HG03565 (cell line): ENCODE results near the gene ADPRHL1.
"Not testable (repeated sequence)": the region's sequence is repeated elsewhere in the genome, so short reads cannot be mapped to it uniquely, and the experiment has no call there.

Source experiments
- ATAC-seq: cut with Tn5 transposase; IDR thresholded peaks from one replicate; pipeline ENCODE4 v1.9.1; 2021; ENCODE audit warnings: mild to moderate bottlenecking, moderate library complexity; ENCODE audit not compliant: unreplicated experiment

The ADPRHL1 gene

DNA sequence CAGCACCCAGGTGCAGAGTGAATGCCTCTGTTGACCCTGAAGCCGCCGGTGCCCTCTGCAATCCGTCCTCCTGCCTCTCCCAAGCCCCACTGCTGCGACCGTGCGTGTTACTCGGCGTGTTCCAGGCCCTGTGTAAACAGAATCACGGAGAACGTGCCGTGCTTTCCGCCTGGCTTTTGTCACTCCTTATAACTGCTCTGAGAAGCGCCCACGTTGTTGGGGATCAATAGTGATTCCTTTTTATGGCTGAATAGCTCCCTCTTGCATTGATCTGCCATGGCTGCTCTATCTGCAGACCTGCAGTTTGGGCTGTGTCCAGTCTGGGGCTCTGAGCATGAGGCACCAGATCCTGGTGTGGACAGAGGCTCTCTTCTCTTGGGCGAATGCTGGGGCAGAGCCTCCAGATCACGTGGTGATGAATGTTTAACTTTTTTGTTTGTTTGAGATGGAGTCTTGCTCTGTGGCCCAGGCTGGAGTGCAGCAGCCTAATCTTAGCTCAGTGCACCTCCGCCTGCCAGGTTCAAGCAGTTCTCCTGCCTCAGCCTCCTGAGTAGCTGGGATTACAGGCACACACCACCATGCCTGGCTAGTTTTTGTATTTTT, 15.8 kb downstream of the ADPRHL1 start:
- ATAC-seq: no peak

DNA sequence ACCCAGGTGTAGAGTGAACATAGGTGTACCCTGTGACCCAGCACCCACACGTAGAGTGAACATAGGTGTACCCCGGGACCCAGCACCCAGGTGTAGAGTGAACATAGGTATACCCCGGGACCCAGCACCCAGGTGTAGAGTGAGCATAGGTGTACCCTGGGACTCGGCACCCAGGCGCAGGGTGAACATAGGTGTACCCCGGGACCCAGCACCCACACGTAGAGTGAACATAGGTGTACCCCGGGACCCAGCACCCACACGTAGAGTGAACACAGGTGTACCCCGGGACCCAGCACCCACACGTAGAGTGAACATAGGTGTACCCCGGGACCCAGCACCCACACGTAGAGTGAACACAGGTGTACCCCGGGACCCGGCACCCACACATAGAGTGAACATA, 16.4 kb downstream of the ADPRHL1 start:
- ATAC-seq: not testable (repeated sequence)

DNA sequence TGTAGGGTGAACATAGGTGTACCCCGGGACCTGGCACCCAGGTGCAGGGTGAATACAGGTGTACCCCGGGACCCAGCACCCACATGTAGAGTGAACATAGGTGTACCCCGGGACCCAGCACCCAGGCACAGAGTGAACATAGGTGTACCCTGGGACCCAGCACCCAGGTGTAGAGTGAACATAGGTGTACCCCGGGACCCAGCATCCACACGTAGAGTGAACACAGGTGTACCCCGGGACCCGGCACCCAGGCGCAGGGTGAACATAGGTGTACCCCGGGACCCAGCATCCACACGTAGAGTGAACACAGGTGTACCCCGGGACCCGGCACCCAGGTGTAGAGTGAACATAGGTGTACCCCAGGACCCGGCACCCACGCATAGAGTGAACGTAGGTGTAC, 17.4 kb downstream of the ADPRHL1 start:
- ATAC-seq: not testable (repeated sequence)

DNA sequence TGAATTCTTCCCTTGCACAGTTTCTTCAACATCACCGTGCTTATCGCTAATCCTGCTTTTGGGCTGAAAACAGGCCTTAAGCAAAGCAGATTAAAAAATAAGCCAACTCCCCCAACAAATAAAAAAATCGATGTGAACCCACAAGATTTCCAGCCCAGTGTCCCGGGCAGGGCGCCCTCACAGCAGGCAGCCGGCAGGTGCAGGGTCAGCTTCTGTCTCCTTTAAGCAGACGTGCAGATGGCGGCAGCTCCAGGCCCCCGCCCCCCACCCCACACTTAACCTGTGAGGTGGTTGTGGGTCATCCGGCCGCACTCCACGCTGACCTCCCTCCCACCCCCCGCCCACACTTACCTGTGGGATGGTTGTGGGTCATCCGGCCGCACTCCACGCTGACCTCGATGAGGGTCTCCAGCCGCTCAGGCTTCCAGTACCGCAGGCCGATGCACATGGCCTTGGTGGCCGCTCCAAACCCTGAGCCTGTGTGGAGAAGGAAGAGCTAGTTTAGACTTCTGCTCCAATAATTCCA, 19.8 kb downstream of the ADPRHL1 start:
- no peak for ATAC-seq

DNA sequence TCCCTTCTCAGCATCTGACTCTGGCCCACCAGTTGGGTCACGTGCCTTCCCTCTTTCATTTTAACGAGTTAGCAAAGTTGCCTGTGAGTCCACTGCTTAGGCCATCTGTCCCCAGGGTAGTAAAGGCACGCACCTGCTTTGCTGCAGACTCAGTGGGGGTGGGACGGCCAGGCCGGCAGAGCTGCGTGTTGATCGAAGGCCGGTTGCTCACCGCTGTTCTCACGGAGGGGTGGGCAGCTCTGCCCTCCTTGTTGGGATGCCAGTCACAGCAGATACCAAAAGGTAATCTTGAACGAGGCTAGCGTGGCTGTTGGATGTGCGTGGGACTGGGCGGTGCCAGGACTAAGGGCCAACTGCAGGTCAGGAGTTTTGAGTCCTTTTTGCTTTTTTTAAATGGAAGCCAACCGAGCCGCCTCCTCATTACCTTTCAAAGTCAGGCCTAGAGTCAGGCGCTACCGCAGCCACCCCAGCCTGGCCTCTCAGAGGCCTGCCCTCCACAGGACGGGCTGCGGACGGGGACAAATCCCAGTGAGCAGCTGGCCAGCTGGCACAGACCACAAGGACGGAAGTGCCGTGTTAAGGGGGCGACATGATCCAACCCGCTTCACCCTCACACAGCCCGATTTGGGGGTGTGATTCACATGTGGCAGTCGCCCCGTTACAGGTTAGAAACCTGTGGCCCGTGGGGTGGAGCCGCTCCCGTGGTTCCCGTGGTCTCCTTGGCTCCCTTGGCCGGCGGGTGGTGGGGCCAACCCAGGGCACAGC, 20.6 kb downstream of the ADPRHL1 start:
- ATAC-seq: no peak

DNA sequence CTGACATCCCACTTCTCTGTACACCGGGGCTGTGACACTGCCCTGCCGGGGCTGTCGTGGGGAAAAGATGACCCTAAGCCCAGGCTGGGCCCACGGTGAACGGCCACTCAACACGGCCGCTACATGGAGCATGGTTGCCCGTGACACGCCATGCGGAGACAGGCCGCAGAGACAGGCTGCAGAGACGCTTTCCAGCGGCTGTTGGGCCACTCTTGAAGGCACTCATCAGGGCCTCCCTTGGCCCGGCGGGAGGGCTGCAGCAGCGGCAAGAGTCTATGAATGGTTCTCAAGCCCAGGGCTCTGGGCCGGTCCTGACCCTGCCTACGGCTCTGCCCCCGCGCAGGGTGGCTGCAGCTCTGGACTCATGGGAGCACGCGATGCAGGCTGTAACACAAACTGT, 22.1 kb downstream of the ADPRHL1 start:
- ATAC-seq: no peak

DNA sequence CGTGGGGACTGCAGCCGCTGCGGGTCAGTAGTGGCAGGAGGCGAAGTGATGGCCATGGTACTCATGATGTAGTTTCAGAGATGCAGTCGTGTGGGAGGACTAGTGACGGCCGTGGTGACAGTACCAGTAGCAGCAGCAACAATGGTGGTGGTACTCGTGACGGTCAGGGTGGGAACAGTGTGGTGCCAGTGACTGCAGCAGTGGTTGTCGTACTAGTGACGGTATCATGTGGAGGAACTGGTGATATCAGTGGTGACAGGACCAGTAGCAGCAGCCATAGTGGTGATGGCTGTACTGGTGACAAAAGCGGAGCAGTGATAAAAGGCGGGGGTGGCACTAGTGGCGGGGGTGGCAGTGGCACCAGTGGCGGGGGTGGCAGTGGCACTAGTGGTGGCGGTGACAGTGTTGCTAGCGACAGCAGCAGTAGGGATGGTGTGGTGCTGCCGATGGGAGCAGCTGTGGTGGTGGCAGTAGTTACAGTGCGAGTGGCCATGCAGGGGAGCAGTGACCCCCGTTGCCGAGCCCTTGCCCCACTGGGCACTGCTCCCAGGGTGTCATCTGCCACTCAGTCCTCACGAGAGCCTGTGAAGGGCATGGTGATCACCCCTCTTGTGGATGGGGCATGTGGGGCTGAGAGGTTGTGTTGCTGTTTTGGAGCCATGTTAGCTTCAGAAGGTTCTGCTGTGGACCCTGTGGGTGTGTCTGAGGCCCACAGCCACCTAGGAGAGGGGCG, 22.7 kb downstream of the ADPRHL1 start:
- ATAC-seq: no peak

DNA sequence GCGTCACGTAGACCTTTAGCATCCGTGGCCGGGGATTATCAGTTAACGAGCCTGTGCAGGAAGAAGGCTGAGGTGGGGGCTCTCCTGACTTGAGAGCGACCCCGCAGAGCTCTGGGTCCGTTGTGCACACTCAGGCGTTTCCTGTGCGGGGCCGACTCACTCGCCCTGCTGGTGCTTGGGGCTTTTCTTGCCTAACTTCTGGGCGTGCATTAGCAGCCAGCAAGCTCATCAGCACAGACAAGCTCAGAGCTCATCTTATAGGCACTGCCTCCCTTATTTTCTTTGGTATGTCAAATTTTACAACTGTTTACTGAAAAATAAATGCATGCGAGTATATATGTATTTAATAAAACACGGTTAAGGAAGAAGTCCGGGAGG, 23.7 kb downstream of the ADPRHL1 start:
- no peak for ATAC-seq

DNA sequence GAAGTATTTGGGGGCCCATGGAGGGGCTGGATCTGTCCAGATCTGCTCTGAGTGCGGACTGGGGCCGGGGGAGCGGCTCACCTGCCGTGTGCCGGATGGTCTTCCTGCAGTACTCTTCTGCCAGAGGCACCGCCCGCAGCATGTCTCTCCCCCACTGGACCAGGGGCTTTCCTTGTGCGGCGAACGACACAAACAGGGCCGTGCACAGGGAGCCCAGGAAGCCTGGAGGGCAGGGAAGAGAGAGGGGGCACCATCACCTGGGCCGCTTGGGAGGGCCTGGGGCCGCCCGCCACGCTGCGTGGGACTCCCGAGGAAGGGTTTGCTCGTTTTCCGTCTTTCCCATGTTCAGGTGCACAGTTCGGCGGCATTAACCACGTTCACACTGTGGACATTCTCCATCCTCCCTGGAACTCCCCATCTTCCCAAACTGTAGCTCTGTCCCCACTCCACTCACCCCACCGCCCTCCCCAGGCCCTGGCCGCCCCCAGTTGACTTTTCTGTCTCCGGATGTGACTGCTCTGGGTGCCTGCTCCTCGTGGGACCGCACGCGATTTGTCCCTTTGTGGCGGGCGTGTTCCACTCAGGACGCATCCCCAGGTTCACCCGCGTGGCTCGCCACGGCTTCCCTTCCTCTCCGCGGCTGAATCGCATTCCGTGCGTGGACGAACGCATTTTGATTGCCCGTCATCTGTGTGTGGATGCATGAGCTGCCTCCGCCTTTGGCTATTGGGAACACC, 24.2 kb downstream of the ADPRHL1 start:
- no peak for ATAC-seq

DNA sequence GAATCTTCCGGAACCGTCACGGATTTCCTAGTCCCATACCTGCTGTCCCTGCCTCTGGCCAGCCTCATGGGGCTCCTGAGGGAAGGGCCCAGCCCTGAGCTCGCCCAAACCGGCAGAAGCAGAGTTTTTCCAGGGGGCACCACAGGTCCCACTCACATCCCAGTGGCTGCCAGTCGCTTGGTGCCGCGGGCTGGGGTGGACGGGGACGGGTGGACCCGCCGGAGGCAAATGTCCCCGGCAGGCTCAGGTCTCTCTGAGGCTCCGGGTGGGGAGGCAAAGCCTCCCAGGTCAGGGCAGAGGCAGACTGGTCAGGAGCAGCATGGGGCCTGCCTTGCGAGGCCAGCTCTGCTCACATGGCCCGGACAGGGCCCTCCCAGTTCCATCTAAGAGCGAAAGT, 24.8 kb downstream of the ADPRHL1 start:
- no peak for ATAC-seq

DNA sequence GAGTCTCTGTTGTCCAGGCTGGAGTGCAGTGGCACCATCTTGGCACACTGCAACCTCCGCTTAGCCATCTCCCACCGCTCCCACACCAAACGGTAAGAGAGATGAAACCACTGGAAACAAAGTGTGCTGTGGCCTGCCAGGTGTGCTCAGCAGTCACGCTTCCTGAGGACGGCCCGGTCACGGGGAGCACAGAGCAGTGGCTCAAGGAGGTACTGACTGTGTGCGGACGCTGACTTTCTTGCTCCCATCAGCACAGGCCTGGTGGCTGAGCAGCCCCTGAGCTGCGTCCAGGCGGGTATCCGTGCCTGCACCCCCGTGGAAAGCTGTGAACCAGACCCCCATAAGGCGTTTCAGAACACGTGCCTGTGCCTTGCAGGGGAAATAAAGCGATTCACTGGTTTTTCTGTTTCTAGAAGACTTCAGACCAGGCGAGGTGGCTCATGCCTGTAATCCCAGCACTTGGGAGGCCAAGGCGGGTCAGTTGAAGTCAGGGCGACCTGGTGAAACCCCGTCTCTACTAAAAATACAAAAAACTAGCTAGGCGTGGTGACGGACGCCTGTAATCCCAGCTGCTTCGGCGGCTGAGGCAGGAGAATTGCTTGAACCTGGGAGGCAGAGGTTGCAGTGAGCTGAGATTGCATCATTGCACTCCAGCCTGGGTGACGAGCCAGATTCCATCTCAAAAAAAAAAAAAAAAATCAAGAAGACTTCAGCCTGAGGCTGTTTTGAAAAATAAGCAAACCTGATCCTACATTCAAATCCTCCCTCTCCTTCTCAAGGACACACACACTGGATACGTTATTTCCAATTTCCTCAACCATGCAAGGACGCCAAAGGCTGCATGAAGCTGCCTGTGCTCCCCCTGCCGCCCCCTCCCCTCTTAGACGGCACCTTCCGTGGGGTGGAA, 25.5 kb downstream of the ADPRHL1 start:
- ATAC-seq: no peak

DNA sequence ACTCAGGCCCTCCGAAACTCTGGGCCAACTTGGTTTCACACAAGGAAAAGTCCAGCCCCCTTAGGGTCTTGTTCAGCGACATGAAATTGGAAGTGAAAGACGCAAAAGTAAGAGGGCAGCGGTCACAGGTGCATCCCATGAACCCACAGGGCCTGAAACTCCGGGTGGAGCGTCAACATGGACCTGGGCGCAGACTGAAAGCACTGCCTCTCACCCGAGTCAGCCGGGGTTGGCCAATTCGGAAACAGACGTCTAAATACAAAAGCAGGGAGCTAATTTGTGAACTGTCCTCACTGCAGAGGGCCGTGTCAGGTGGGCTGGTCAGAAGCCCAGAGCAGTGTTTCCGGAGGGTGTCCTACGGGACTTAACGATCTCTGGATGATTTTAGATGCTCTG, 26.7 kb downstream of the ADPRHL1 start:
- ATAC-seq: no peak

DNA sequence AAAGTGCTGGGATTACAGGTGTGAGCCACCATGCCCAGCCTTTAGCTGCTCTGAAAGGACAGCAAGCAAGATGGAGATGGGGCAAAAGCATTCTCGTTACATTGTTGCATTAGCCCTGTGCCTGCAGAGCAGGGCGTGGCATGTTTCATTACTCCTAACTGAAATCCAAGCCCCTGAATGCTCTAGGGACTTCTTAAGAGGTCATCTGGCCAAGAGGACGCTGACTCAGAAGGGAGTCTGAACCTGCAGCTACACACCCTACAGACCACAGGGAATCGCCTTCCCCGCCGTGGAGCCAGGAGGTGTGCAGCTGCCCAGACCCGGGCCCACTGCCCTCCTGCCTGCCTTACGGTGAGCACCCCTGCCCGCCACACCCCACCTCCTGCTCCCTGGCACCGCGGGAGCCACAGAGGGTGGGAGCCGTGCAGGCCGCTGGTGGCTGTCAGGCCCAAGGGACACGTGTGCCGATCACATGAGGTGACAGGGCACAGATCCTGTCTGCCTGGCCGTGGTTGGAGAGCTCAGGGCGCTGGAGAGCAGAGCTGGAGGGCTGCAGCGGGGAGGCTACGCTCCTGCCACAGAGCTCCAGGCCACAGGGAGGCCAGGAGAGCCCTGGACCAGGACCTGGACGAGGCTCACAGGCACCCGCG, 27.2 kb downstream of the ADPRHL1 start:
- ATAC-seq: no peak

DNA sequence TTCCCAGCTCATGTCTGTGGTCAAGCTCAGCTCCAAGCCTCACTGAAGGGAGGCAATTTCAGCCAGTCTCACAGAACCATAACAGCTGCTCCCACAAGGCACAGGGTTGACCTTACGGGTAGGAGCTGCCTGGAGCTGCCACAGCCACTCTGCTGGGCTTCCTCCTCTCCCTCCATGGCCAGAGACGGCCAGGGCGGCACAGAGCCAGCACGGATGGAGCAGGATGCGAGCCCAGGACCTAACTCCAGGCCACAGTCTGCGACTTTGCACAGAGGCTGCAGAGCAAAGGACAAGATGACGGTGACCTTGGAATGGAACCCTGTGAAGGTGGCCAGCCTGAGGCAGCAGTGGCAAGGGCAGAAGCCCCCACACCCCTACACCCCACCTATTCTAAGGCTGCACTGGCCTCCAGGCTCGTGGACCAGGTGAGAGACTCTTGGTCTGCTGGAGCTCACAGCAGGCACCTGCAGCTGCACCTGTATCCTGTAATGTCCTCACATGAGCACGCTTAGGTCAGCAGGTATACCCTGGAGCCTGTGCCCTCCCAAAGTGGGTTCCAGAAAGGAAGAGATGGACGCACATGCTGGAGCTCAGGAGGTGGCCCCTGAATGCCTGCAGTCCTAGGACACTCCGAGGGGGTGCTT, 29.6 kb downstream of the ADPRHL1 start:
- ATAC-seq: no peak

DNA sequence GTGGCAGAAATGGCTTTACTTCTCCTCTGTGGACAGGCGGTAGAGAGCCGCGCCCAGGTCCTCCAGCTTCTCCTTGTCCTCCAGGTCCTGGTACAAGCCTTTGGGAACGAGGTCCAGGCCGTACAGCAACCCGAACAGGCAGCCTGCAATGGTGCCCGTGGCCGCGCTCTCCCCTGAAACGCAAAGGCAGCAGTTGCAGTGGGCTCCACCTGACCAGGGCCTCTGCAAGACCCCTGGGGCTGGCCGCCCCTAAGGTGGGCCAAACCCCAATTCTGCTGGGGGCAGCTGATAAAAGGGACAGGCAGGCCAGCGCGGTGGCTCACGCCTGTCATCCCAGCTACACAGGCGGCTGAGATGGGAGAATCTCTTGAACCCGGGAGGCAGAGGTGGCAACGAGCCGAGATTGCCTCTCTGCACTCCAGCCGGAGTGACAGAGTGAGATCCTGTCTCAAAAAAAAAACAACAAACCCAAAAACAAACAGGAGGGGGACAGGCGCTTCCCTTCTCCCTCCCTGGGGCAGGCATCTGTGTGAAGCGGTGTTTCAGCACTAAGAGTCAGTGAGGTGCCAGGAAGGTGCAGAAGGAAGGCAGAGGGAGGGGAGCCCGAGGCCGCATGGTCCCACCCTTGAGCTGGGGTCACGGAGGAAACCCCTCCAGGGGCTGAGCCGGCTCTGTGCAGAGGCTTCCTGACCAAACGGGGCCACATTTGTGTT, 30.3 kb downstream of the ADPRHL1 start:
- no peak for ATAC-seq

DNA sequence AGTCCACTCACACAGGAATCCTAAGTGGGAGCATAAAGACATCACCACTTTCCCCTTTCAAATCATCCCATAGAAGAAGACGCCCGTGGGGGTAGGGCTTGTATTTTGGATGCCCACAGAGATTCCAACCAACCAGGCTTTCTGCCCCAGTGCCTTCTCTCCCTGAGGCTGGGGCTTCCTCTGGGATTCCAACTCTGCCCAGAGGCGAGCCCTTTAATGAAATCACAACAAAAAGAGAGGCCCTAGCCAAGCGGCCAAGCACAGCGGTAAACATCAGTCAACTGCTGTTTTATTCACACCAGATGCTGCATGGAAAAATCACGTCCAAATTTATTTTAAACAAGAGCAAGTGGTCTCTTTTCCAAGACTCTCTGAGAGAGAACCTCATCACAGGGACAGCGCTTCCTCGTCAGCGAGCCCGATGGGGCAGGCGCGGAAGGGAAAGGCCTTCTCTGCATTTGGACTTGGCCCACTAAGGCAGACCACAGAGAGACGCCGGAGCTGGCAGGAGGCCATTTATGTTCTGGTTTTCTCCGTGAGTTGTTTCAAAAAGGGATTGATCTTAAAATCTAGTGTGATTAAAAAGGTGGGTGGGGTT, 31.5 kb downstream of the ADPRHL1 start:
- no peak for ATAC-seq

DNA sequence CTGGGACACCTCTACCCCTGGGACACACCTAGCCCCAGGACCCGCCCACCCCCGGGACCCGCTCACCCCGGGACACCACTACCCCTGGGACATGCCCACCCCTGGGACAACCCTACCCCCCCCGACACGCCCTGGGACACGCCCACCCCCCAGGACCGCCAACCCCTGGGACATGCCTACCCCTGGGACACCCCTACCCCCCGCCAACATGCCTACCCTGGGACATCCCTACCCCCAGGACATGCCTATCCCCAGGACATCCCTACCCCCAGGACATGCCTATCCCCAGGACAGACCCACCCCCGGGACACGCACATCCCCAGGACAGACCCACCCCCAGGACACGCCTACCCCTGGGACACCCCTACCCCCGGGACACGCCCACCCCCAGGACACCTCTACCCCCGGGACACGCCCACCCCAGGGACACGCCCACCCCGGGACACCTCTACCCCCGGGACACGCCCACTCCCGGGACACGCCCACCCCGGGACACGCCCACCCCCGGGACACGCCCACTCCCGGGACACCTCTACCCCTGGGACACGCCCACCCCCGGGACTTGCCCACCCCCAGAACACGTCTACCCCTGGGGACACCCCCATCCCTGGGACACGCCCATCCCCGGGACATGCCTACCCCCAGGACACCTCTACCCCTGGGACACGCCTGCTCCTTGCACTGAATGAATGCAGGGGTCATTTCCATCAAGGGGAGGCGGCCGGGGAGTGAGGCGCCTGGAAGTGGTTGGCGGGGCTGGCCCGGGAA, 32.3 kb downstream of the ADPRHL1 start:
- no peak for ATAC-seq
